SK-N-MC (cell line): Measurements from ENCODE around the gene HBE1.

Source experiments
- EZH2 ChIP-seq: fragments of 200-600 bp; sonication (generic); IDR thresholded peaks from one replicate; pipeline ENCODE4 v1.6.1; 2017; ENCODE audit warnings: antibody characterized with exemption
- FOXP2 ChIP-seq: optimal IDR thresholded peaks from 2 replicates; pipeline ENCODE3; 2011; ENCODE audit warnings: mild to moderate bottlenecking, moderate library complexity; ENCODE audit not compliant: insufficient read depth; ENCODE audit errors: extremely low read length, control extremely low read depth

DNA sequence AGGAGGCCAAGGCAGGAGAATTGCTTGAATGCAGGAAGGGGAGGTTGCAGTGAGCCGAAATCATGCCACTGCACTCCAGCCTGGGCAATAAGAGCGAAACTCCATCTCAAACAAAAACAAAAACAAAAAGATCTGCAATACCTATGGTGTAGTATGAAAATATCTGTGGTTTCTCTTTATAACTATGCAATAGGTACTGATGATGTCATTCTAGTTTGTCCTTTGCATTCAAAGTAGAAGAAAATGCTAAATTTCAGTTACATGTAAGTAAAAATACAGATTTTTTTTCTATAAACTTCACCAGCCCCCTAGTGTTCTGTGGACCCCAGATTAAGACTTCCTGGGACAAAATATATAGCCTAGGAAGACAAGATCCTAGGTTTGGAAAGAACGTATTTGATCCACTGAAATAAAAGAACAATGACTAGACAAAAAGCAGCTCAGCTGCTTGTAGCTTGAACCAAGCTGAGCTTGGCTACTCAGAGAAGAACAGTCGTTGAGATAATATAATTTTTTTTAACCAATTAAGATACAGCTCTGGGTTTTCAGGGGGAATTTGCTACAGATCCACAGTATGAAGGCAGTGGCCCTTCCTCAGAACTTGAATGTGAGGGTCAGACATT, 2.8 kb upstream of the HBE1 start:
- TF ChIP-seq FOXP2 (no peak), EZH2 (no peak)
